Glutamatergic neuron (in vitro differentiated cells): ENCODE measurements around the gene C18orf54. TPM values are rescaled to one million over a fixed set of nuclear protein-coding genes. Genes with fewer than 3 reads are reported as not detected.

Source experiments
- DNase-seq: peaks from one replicate; pipeline ENCODE4 v3.0.0; 2022
- H3K27ac Mint-ChIP-seq: one replicate; pipeline ENCODE4 v1.8.0; 2020; ENCODE audit warnings: mild to moderate bottlenecking, mixed read lengths, inconsistent platforms; ENCODE audit not compliant: unreplicated experiment
- H3K27me3 Mint-ChIP-seq: one replicate; pipeline ENCODE4 v1.8.0; 2020; ENCODE audit warnings: mild to moderate bottlenecking, moderate library complexity, mixed read lengths, inconsistent platforms; ENCODE audit not compliant: unreplicated experiment
- H3K36me3 Mint-ChIP-seq: one replicate; pipeline ENCODE4 v1.8.0; 2020; ENCODE audit warnings: mild to moderate bottlenecking, mixed read lengths, inconsistent platforms; ENCODE audit not compliant: unreplicated experiment
- H3K4me1 Mint-ChIP-seq: one replicate; pipeline ENCODE4 v1.8.0; 2020; ENCODE audit warnings: mild to moderate bottlenecking, low read depth, mixed read lengths, inconsistent platforms; ENCODE audit not compliant: unreplicated experiment
- H3K4me3 Mint-ChIP-seq: one replicate; pipeline ENCODE4 v1.8.0; 2020; ENCODE audit warnings: mild to moderate bottlenecking, mixed read lengths, inconsistent platforms; ENCODE audit not compliant: unreplicated experiment
- H3K9me3 Mint-ChIP-seq: one replicate; pipeline ENCODE4 v1.8.0; 2020; ENCODE audit warnings: mild to moderate bottlenecking, moderate library complexity, mixed read lengths, inconsistent platforms; ENCODE audit not compliant: unreplicated experiment
- total RNA-seq: library from RNA; stranded (reverse); fragmentation: NEBNext Ultra II Directional; extraction: Animal tissue kit (Norgen Biotek cat#: 25700); gene quantifications from one replicate; pipeline ENCODE4 v1.2.1, GENCODE V29; 2021; ENCODE audit not compliant: unreplicated experiment
- TF ChIP-seq, protein P1 (sequence below): fragments of 200-600 bp; sonication (generic); IDR thresholded peaks from one replicate; pipeline ENCODE4 v1.5.0; 2021; ENCODE audit not compliant: partially characterized antibody, unreplicated experiment

Gene C18orf54
- total RNA-seq, 1 donor from 2014 or later = 20.0 TPM

DNA sequence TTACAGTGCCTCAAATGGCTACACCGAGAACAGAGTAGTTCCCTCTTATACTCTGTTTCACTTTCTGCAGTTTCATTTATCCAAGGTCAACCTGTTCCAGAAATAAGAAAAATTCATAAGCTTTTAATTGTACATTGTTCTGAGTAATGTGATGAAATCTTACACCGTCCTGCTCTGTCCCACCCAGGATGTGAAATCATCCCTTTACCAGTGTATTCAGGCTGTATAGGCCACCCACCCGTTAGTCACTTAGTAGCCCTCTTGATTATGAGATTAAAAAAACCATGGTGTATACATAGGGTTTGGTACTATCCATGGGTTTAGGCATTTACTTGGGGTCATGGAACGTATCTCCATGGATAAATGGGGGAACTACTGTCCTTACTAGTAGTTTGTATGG is 29.9 kb upstream of the C18orf54 start:
- Mint-ChIP-seq H3K4me3 (no peak overlapping the region), H3K9me3 (peaks cover 1% of the 10 kb centered on the region), H3K4me1 (no peaks in the 10 kb centered on the region), H3K36me3 (no peaks in the 10 kb centered on the region), H3K27ac (no peak overlapping the region), H3K27me3 (no peaks in the 10 kb centered on the region)
- no peak for DNase-seq
- TF ChIP-seq, protein P1, sequence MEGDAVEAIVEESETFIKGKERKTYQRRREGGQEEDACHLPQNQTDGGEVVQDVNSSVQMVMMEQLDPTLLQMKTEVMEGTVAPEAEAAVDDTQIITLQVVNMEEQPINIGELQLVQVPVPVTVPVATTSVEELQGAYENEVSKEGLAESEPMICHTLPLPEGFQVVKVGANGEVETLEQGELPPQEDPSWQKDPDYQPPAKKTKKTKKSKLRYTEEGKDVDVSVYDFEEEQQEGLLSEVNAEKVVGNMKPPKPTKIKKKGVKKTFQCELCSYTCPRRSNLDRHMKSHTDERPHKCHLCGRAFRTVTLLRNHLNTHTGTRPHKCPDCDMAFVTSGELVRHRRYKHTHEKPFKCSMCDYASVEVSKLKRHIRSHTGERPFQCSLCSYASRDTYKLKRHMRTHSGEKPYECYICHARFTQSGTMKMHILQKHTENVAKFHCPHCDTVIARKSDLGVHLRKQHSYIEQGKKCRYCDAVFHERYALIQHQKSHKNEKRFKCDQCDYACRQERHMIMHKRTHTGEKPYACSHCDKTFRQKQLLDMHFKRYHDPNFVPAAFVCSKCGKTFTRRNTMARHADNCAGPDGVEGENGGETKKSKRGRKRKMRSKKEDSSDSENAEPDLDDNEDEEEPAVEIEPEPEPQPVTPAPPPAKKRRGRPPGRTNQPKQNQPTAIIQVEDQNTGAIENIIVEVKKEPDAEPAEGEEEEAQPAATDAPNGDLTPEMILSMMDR = no peak

DNA sequence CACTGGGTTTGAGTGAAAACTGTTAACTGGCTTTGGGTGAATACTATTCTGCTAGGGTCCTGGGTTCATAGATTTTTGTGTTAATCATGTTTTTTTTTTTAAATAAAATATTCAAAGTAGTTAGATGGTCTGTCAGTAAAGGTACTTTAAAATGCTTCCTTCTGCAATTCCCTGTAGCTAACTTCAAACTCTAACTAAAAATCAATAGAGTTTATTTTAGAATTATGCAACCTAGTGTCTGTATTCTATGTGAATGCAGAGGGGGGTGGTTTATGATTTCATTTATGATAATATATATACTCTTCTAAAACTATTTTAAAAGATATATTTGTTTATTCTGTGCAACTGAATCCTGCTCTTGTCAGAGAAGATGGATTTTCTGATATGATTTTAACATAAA is 27.9 kb upstream of the C18orf54 start:
- H3K27ac Mint-ChIP-seq = no peak overlapping the region
- TF ChIP-seq, protein P1 = no peak
- DNase-seq = no peak
- H3K27me3 Mint-ChIP-seq = no peaks in the 10 kb centered on the region
- H3K4me3 Mint-ChIP-seq = no peak overlapping the region
- H3K4me1 Mint-ChIP-seq = no peaks in the 10 kb centered on the region
- H3K36me3 Mint-ChIP-seq = no peaks in the 10 kb centered on the region
- H3K9me3 Mint-ChIP-seq = peaks cover 1% of the 10 kb centered on the region

DNA sequence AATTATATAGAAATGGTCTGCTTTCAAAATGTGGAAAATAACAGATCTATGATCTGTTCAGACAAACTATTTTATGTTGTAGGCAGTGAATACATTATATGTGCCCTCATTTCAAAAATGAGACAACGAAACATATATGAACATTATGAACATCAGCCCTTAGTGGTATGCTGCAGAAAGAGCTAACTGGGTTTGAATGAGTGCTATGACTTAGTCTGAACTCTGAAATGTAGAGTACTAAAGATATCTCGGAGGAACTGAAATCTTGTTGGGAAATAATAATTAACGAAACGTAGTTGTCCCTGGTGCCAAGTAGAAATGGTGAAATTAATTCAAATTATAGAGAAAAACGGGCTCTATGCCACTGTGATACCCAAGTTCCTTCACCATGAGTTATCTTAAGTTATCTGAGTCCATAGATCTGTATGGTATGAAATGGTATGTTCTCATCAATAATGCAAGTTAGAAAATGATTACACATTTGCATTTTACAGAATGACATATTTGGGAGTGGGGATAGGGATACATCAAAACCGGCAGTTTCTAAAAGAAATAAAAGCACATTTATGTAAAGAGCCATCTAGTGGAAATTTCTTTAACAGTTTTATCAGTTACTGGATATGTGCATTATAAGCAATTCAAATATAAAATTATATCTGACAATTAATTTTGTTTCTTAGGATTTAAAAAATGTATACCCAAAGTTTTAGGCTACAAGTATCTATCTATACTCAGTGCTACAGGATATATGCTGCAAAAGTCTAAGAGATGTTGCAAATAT is 26.7 kb upstream of the C18orf54 start:
- Mint-ChIP-seq H3K27me3 (no peaks in the 10 kb centered on the region), H3K9me3 (peaks cover 1% of the 10 kb centered on the region)
- TF ChIP-seq, protein P1 = no peak

GRCh38 chr18:54335638-54336173 is 22.0 kb upstream of the C18orf54 start:
- H3K4me3 Mint-ChIP-seq = no peak overlapping the region
- H3K27ac Mint-ChIP-seq = no peak overlapping the region
- H3K9me3 Mint-ChIP-seq = peaks cover 1% of the 10 kb centered on the region

More for the DNA sequence above, 26.7 kb upstream of the C18orf54 start:
- no peak overlapping the region for H3K27ac Mint-ChIP-seq
- no peak overlapping the region for H3K4me3 Mint-ChIP-seq
- DNase-seq = no peak
- H3K36me3 Mint-ChIP-seq = no peaks in the 10 kb centered on the region
- H3K4me1 Mint-ChIP-seq = no peaks in the 10 kb centered on the region

More at GRCh38 chr18:54335638-54336173, 22.0 kb upstream of the C18orf54 start:
- no peak for DNase-seq
- TF ChIP-seq, protein P1 = no peak
- Mint-ChIP-seq H3K27me3 (no peaks in the 10 kb centered on the region), H3K36me3 (peaks cover 5% of the 10 kb centered on the region), H3K4me1 (no peaks in the 10 kb centered on the region)
